SK-N-SH treated with all-trans-retinoic acid at 6 μM for 48 hours (cell line): ENCODE data around the gene CD59.

Source experiments
- ATAC-seq: fragments of 200-7000 bp; cut with Tn5 transposase; 3 replicates; pipeline ENCODE4 v1.9.1; 2020; ENCODE audit warnings: mild to moderate bottlenecking, moderate library complexity
- ARNTL ChIP-seq: fragments of 450-650 bp; formaldehyde crosslinking; IDR thresholded peaks from 2 replicates; pipeline ENCODE4 v1.5.0; 2020; ENCODE audit warnings: low read depth, mild to moderate bottlenecking, moderate library complexity, borderline replicate concordance
- CREB5 ChIP-seq: fragments of 250-450 bp; sonication (Bioruptor Pico); IDR thresholded peaks from 2 replicates; pipeline ENCODE4 v1.5.1; 2020; ENCODE audit warnings: low read depth, mild to moderate bottlenecking, moderate library complexity
- CSRNP3 ChIP-seq: fragments of 250-450 bp; sonication (Bioruptor Pico); IDR thresholded peaks from 2 replicates; pipeline ENCODE4 v1.5.1; 2021; ENCODE audit warnings: mild to moderate bottlenecking, moderate library complexity
- ESRRG ChIP-seq: fragments of 250-450 bp; sonication (Bioruptor Pico); IDR thresholded peaks from 2 replicates; pipeline ENCODE4 v1.6.1; 2021; ENCODE audit warnings: mild to moderate bottlenecking
- ISL1 ChIP-seq: fragments of 250-450 bp; sonication (Bioruptor Pico); IDR thresholded peaks from 2 replicates; pipeline ENCODE4 v2.1.2; 2022; ENCODE audit warnings: mild to moderate bottlenecking, moderate library complexity
- POU6F1 ChIP-seq: fragments of 250-450 bp; sonication (Bioruptor Pico); IDR thresholded peaks from 2 replicates; pipeline ENCODE4 v1.8.0; 2021; ENCODE audit warnings: low read depth, mild to moderate bottlenecking, moderate library complexity, borderline replicate concordance
- PPARA ChIP-seq: fragments of 250-450 bp; sonication (Bioruptor Pico); IDR thresholded peaks from 2 replicates; pipeline ENCODE4 v1.5.0; 2020; ENCODE audit warnings: mild to moderate bottlenecking, borderline replicate concordance
- RARB ChIP-seq: fragments of 250-450 bp; sonication (Bioruptor Pico); IDR thresholded peaks from 2 replicates; pipeline ENCODE4 v1.8.0; 2021; ENCODE audit warnings: mild to moderate bottlenecking, moderate library complexity
- TOX ChIP-seq: fragments of 250-450 bp; sonication (Bioruptor Pico); IDR thresholded peaks from 2 replicates; pipeline ENCODE4 v1.8.0; 2021; ENCODE audit warnings: mild to moderate bottlenecking, moderate library complexity, borderline replicate concordance
- TSHZ2 ChIP-seq: fragments of 250-450 bp; sonication (Bioruptor Pico); IDR thresholded peaks from 2 replicates; pipeline ENCODE4 v1.5.0; 2020; ENCODE audit warnings: mild to moderate bottlenecking, moderate library complexity
- ZFP3 ChIP-seq: fragments of 250-450 bp; sonication (Bioruptor Pico); IDR thresholded peaks from 2 replicates; pipeline ENCODE4 v1.5.0; 2020; ENCODE audit warnings: mild to moderate bottlenecking, moderate library complexity

The CD59 gene

GRCh38 chr11:33735271-33736147, 714 bp downstream of the CD59 start:
- ATAC-seq: peak; percentile 56
- TF ChIP-seq CREB5 (no peak), ISL1 (CRISPR knock-in tag) (no peak)

GRCh38 chr11:33734441-33735270, 1.6 kb downstream of the CD59 start:
- TF ChIP-seq ZFP3 (CRISPR knock-in tag): no peak
- no peak for TF ChIP-seq CREB5
- no peak for TF ChIP-seq ARNTL (CRISPR knock-in tag)
- no peak for TF ChIP-seq TSHZ2
- no peak for TF ChIP-seq PPARA (CRISPR knock-in tag)
- TF ChIP-seq POU6F1 (CRISPR knock-in tag): no peak
- no peak for TF ChIP-seq CSRNP3 (CRISPR knock-in tag)
- TF ChIP-seq ESRRG: no peak
- TF ChIP-seq TOX (CRISPR knock-in tag): no peak
- no peak for ATAC-seq

- no peak for ATAC-seq
- TF ChIP-seq TOX (CRISPR knock-in tag): no peak
- no peak for TF ChIP-seq RARB
- no peak for TF ChIP-seq TSHZ2
- TF ChIP-seq, all 23 proteins: peak for 0
These were observed 2.2 kb downstream of the CD59 start for GRCh38 chr11:33733980-33734379.
